Mesenchymal stem cell (in vitro differentiated cells and primary cell): Measurements from ENCODE around the gene PTPRN2.

Experiments
- DNase-seq: peaks from one replicate; pipeline ENCODE4 v3.0.0-alpha.2; 2013
- H2AFZ ChIP-seq: one replicate; pipeline ENCODE4 v1.6.1; 2013; ENCODE audit warnings: low read depth, mild to moderate bottlenecking, control low read depth, inconsistent platforms, low read length, moderate library complexity
- H2AK5ac ChIP-seq: 2 replicates; pipeline ENCODE4 v1.6.1; 2013; ENCODE audit warnings: low read length, moderate library complexity, mild to moderate bottlenecking, inconsistent platforms; ENCODE audit not compliant: severe bottlenecking
- H2BK120ac ChIP-seq: one replicate; pipeline ENCODE4 v1.6.1; 2013; ENCODE audit warnings: low read depth, mild to moderate bottlenecking, inconsistent platforms, low read length, moderate library complexity
- H2BK12ac ChIP-seq, 2 experiments: one replicate each; pipeline ENCODE4 v1.6.1; 2013; ENCODE audit warnings: inconsistent platforms in 2 of 2, low read length in 2 of 2, mild to moderate bottlenecking in 2 of 2, moderate library complexity in 2 of 2, control low read depth in 1 of 2
- H2BK15ac ChIP-seq: one replicate; pipeline ENCODE4 v1.6.1; 2013; ENCODE audit warnings: mild to moderate bottlenecking, low read depth, inconsistent platforms; ENCODE audit not compliant: poor library complexity, severe bottlenecking
- H2BK5ac ChIP-seq: 2 replicates; pipeline ENCODE4 v1.6.1; 2013; ENCODE audit warnings: low read depth, mild to moderate bottlenecking, low read length, control low read depth, inconsistent platforms; ENCODE audit not compliant: poor library complexity, severe bottlenecking
- H3K14ac ChIP-seq, 2 experiments: one replicate each; pipeline ENCODE4 v1.6.1; 2013; ENCODE audit warnings: inconsistent platforms in 2 of 2, low read length in 2 of 2, control low read depth in 1 of 2, mild to moderate bottlenecking in 1 of 2, moderate library complexity in 1 of 2
- H3K18ac ChIP-seq, 2 experiments: one replicate each; pipeline ENCODE4 v1.6.1; 2013; ENCODE audit warnings: inconsistent platforms in 2 of 2, low read length in 2 of 2, control low read depth in 1 of 2, low read depth in 1 of 2, mild to moderate bottlenecking in 1 of 2
- H3K23ac ChIP-seq, 2 experiments: one replicate each; pipeline ENCODE4 v1.6.1; 2013; ENCODE audit warnings: inconsistent platforms in 2 of 2, low read length in 2 of 2, mild to moderate bottlenecking in 2 of 2, moderate library complexity in 2 of 2, control low read depth in 1 of 2
- H3K27ac ChIP-seq: 2 replicates; pipeline ENCODE4 v1.5.1; 2013; ENCODE audit warnings: mild to moderate bottlenecking, moderate library complexity, low read length, control low read depth, inconsistent platforms; ENCODE audit not compliant: poor library complexity, severe bottlenecking
- H3K27me3 ChIP-seq, 2 experiments: 2 replicates each; pipeline versions ENCODE4 v1.6.1 to v1.7.0; 2013; ENCODE audit warnings: low read length in 2 of 2, mild to moderate bottlenecking in 2 of 2, moderate library complexity in 2 of 2, control low read depth in 1 of 2, inconsistent platforms in 1 of 2; ENCODE audit not compliant: control insufficient read depth in 1 of 2, insufficient read depth in 1 of 2
- H3K36me3 ChIP-seq, 2 experiments: 2 replicates each; pipeline versions ENCODE4 v1.6.1 to v1.7.0; 2013; ENCODE audit warnings: low read length in 2 of 2, control low read depth in 1 of 2, inconsistent platforms in 1 of 2, low read depth in 1 of 2, mild to moderate bottlenecking in 1 of 2; ENCODE audit not compliant: insufficient read depth in 2 of 2, control insufficient read depth in 1 of 2
- H3K4ac ChIP-seq, 2 experiments: one replicate each; pipeline ENCODE4 v1.6.1; 2013; ENCODE audit warnings: inconsistent platforms in 2 of 2, low read length in 2 of 2, mild to moderate bottlenecking in 2 of 2, moderate library complexity in 2 of 2, control low read depth in 1 of 2, low read depth in 1 of 2
- H3K4me1 ChIP-seq: 2 replicates; pipeline ENCODE4 v1.6.1; 2013; ENCODE audit warnings: low read depth, low read length, control low read depth; ENCODE audit not compliant: control insufficient read depth, insufficient read depth
- H3K4me2 ChIP-seq: 2 replicates; pipeline ENCODE4 v1.6.1; 2013; ENCODE audit warnings: low read length, mild to moderate bottlenecking, inconsistent platforms; ENCODE audit not compliant: poor library complexity, severe bottlenecking
- H3K4me3 ChIP-seq, 2 experiments: 2 replicates each; pipeline versions ENCODE4 v1.5.1 to v1.7.0; 2013; ENCODE audit warnings: low read length in 2 of 2, mild to moderate bottlenecking in 2 of 2, control low read depth in 1 of 2, low read depth in 1 of 2; ENCODE audit not compliant: insufficient read depth in 1 of 2
- H3K79me1 ChIP-seq: replicated peaks from 2 replicates; pipeline ENCODE4 v1.6.1; 2013; ENCODE audit warnings: mild to moderate bottlenecking, control low read depth, low read length, inconsistent platforms; ENCODE audit not compliant: poor library complexity, severe bottlenecking
- H3K9ac ChIP-seq: 2 replicates; pipeline ENCODE4 v1.7.0; 2013; ENCODE audit warnings: mild to moderate bottlenecking, low read length, moderate library complexity
- H3K9me3 ChIP-seq: 2 replicates; pipeline ENCODE4 v1.7.0; 2013; ENCODE audit warnings: mild to moderate bottlenecking, low read length; ENCODE audit not compliant: control insufficient read depth
- H4K8ac ChIP-seq: one replicate; pipeline ENCODE4 v1.6.1; 2013; ENCODE audit warnings: inconsistent platforms, mild to moderate bottlenecking, low read length, moderate library complexity
- H4K91ac ChIP-seq: one replicate; pipeline ENCODE4 v1.6.1; 2013; ENCODE audit warnings: mild to moderate bottlenecking, low read length, inconsistent platforms
- WGBS: methylation state at CpG from one replicate; pipeline ENCODE4 v1.1.7; 2013; ENCODE audit warnings: mixed read lengths; 5-methylcytosine and 5-hydroxymethylcytosine counted together

PTPRN2 gene

GRCh38 chr7:157805713-157806112 lies 781.9 kb downstream of the PTPRN2 start:
- H3K23ac ChIP-seq: no peak overlapping the region
- no peak overlapping the region for H2BK12ac ChIP-seq

GRCh38 chr7:157803906-157804305 lies 783.7 kb downstream of the PTPRN2 start:
- H3K27me3 ChIP-seq: no peaks in the 10 kb centered on the region
- no peak overlapping the region for H2BK15ac ChIP-seq
- no peaks in the 10 kb centered on the region for H3K36me3 ChIP-seq
- no peak overlapping the region for H3K27ac ChIP-seq
- peaks cover 13% of the 10 kb centered on the region for H3K4me1 ChIP-seq
- no peak overlapping the region for H4K8ac ChIP-seq
- 92% methylated on average over 3 of the region's 5 CpGs for WGBS
- no peak overlapping the region for H3K4me3 ChIP-seq
- no peak overlapping the region for H2BK12ac ChIP-seq
- H3K14ac ChIP-seq: no peak overlapping the region
- no peaks in the 10 kb centered on the region for H3K79me1 ChIP-seq
- no peak overlapping the region for H4K91ac ChIP-seq
- H2BK5ac ChIP-seq: no peak overlapping the region
- no peak for DNase-seq
- H3K18ac ChIP-seq: no peak overlapping the region
- H2AFZ ChIP-seq: no peak overlapping the region
- H3K4ac ChIP-seq: no peak overlapping the region
- H2BK120ac ChIP-seq: no peak overlapping the region
- H3K23ac ChIP-seq: no peak overlapping the region
- no peak overlapping the region for H3K9ac ChIP-seq
- H3K4me2 ChIP-seq: no peak overlapping the region
- no peak overlapping the region for H2AK5ac ChIP-seq
- H3K9me3 ChIP-seq: peaks cover 15% of the 10 kb centered on the region

More at GRCh38 chr7:157805713-157806112, 781.9 kb downstream of the PTPRN2 start:
- no peak overlapping the region for H2BK5ac ChIP-seq
- no peak overlapping the region for H2BK15ac ChIP-seq
- H3K14ac ChIP-seq: no peak overlapping the region
- no peaks in the 10 kb centered on the region for H3K36me3 ChIP-seq
- H2BK120ac ChIP-seq: no peak overlapping the region
- H3K79me1 ChIP-seq: no peaks in the 10 kb centered on the region
- no peaks in the 10 kb centered on the region for H3K27me3 ChIP-seq
- no peak overlapping the region for H3K9ac ChIP-seq
- H3K18ac ChIP-seq: no peak overlapping the region
- peaks cover 13% of the 10 kb centered on the region for H3K4me1 ChIP-seq
- H2AFZ ChIP-seq: no peak overlapping the region
- no peak for DNase-seq
- peaks cover 15% of the 10 kb centered on the region for H3K9me3 ChIP-seq
- WGBS: 77% methylated on average over 6 of the region's 6 CpGs
- no peak overlapping the region for H4K8ac ChIP-seq
- H2AK5ac ChIP-seq: no peak overlapping the region
- no peak overlapping the region for H4K91ac ChIP-seq
- H3K27ac ChIP-seq: no peak overlapping the region
- H3K4me2 ChIP-seq: no peak overlapping the region
- no peak overlapping the region for H3K4ac ChIP-seq
- H3K4me3 ChIP-seq: no peak overlapping the region

GRCh38 chr7:157801971-157802675 lies 785.5 kb downstream of the PTPRN2 start:
- Histone ChIP-seq H2AFZ (no peak overlapping the region), H3K4me3 (no peak overlapping the region), H2BK15ac (no peak overlapping the region), H2BK12ac (no peak overlapping the region), H3K9me3 (peaks cover 11% of the 10 kb centered on the region), H3K4ac (no peak overlapping the region), H3K9ac (no peak overlapping the region), H3K27me3 (no peaks in the 10 kb centered on the region), H3K23ac (no peak overlapping the region), H2BK120ac (no peak overlapping the region), H4K8ac (no peak overlapping the region), H4K91ac (no peak overlapping the region), H3K4me2 (no peak overlapping the region), H2BK5ac (no peak overlapping the region), H3K27ac (no peak overlapping the region), H3K79me1 (no peaks in the 10 kb centered on the region), H3K14ac (no peak overlapping the region), H2AK5ac (no peak overlapping the region), H3K36me3 (no peaks in the 10 kb centered on the region), H3K4me1 (peaks cover 12% of the 10 kb centered on the region), H3K18ac (no peak overlapping the region)
- no peak for DNase-seq
- WGBS: 93% methylated on average over 42 of the region's 42 CpGs

GRCh38 chr7:157801113-157801512 lies 786.5 kb downstream of the PTPRN2 start:
- DNase-seq: no peak
- Histone ChIP-seq H3K27me3 (no peaks in the 10 kb centered on the region), H3K9ac (no peak overlapping the region), H2BK5ac (no peak overlapping the region), H3K79me1 (no peaks in the 10 kb centered on the region), H3K4ac (no peak overlapping the region), H3K14ac (no peak overlapping the region), H3K18ac (no peak overlapping the region), H3K9me3 (peaks cover 11% of the 10 kb centered on the region), H2BK12ac (no peak overlapping the region), H3K27ac (no peak overlapping the region), H3K4me3 (no peak overlapping the region), H2AFZ (no peak overlapping the region), H2AK5ac (no peak overlapping the region), H3K4me1 (peaks cover 6% of the 10 kb centered on the region), H2BK120ac (no peak overlapping the region), H3K36me3 (no peaks in the 10 kb centered on the region), H4K8ac (no peak overlapping the region), H2BK15ac (no peak overlapping the region), H3K23ac (no peak overlapping the region), H4K91ac (no peak overlapping the region), H3K4me2 (no peak overlapping the region)
- WGBS: 92% methylated on average over 19 of the region's 21 CpGs
